Astrocyte of the spinal cord (primary cell): ENCODE data around the gene TFDP1.

Experiments
- DNase-seq: peaks from one replicate; pipeline ENCODE4 v3.0.0; 2011; ENCODE audit warnings: low read depth, low spot score
- H3K4me3 ChIP-seq: 2 replicates; pipeline ENCODE4 v1.5.1; 2011; ENCODE audit warnings: low read depth, mild to moderate bottlenecking, low read length, moderate library complexity
- CTCF ChIP-seq: IDR thresholded peaks from 2 replicates; pipeline ENCODE4 v1.5.1; 2012; ENCODE audit warnings: low read depth, mild to moderate bottlenecking, low read length, inconsistent platforms
- in situ Hi-C: cut with HindIII; loops from 2 replicates; pipeline ENCODE4 v1.10.0; 2017; ENCODE audit warnings: low sequenced_read_pairs

Gene TFDP1

GRCh38 chr13:113631341-113632095, 47.0 kb downstream of the TFDP1 start:
- DNase-seq: no peak

GRCh38 chr13:113632706-113633484, 48.3 kb downstream of the TFDP1 start:
- TF ChIP-seq CTCF: no peak
- no peak overlapping the region for H3K4me3 ChIP-seq
- no peak for DNase-seq
- in situ Hi-C loops: no loop called here

More at GRCh38 chr13:113631341-113632095, 47.0 kb downstream of the TFDP1 start:
- in situ Hi-C loops: no loop called here
- no peak for TF ChIP-seq CTCF
- no peak overlapping the region for H3K4me3 ChIP-seq

- no peak for DNase-seq
- TF ChIP-seq CTCF: no peak
- no peak overlapping the region for H3K4me3 ChIP-seq
- in situ Hi-C loops: no loop called here
These were observed 48.9 kb downstream of the TFDP1 start for GRCh38 chr13:113633485-113633873.

- H3K4me3 ChIP-seq: no peak overlapping the region
- TF ChIP-seq CTCF: no peak
- in situ Hi-C loops: no loop called here
- DNase-seq: no peak
These were observed 49.9 kb downstream of the TFDP1 start for GRCh38 chr13:113634279-113635047.

- TF ChIP-seq CTCF: no peak
These were observed 50.5 kb downstream of the TFDP1 start for GRCh38 chr13:113635048-113635420.

GRCh38 chr13:113635709-113636108, 51.2 kb downstream of the TFDP1 start:
- no peak for DNase-seq
- H3K4me3 ChIP-seq: no peak overlapping the region
- TF ChIP-seq CTCF: no peak
- in situ Hi-C loops: no loop called here

More at GRCh38 chr13:113635048-113635420, 50.5 kb downstream of the TFDP1 start:
- no peak overlapping the region for H3K4me3 ChIP-seq
- in situ Hi-C loops: no loop called here
- DNase-seq: no peak
